A549 (cell line): ENCODE results near the gene PIGN. TPM values are rescaled to one million over a fixed set of nuclear protein-coding genes. Genes with fewer than 3 reads are reported as not detected.

Experiments
- ATAC-seq, 2 experiments: fragments of 200-7000 bp in 1 of 2; fragments of >200 bp in 1 of 2; cut with Nextera tagmentation in 1 of 2; cut with Tn5 transposase in 1 of 2; 3 replicates each; pipeline versions ENCODE4 v1.8.0 to v1.9.1; 2018 to 2020; ENCODE audit warnings: mild to moderate bottlenecking in 1 of 2, moderate library complexity in 1 of 2
- CTCF ChIA-PET: fragments of 300-600 bp; sonication (Branson Sonifier 250); formaldehyde crosslinking; extraction: SDS; loops from one replicate; lab custom pipeline; 2021; ENCODE audit warnings: antibody characterized with exemption, inconsistent platforms; lab: Yijun Ruan, JAX
- POLR2A ChIA-PET: fragments of 350-600 bp; formaldehyde crosslinking; extraction: SDS; loops from one replicate; lab custom pipeline; 2021; ENCODE audit warnings: antibody characterized with exemption, inconsistent platforms; lab: Yijun Ruan, JAX
- DNase-seq, 2 experiments: peaks; one replicate each; pipeline versions ENCODE4 v3.0.0 to v3.0.0-alpha.2; 2011 to 2016; ENCODE audit warnings: low read depth in 1 of 2, low spot score in 1 of 2
- FAIRE-seq: peaks from 2 replicates; lab custom pipeline; 2011; peaks lifted over from hg19 to GRCh38; lab: Jason Lieb, UNC
- H3K27ac ChIP-seq, 2 experiments: fragments of >200 bp; sonication (Bioruptor Twin); formaldehyde crosslinking; 3 replicates each; pipeline ENCODE4 v1.5.1; 2016 to 2017
- H3K4me1 ChIP-seq: fragments of >200 bp; sonication (Bioruptor Twin); formaldehyde crosslinking; 3 replicates; pipeline ENCODE4 v1.6.1; 2016
- H3K4me2 ChIP-seq: fragments of >200 bp; sonication (Bioruptor Twin); formaldehyde crosslinking; 3 replicates; pipeline ENCODE4 v1.6.1; 2016
- H3K4me3 ChIP-seq: fragments of >200 bp; sonication (Bioruptor Twin); formaldehyde crosslinking; 3 replicates; pipeline ENCODE4 v1.5.1; 2016
- H3K9me3 ChIP-seq: fragments of >200 bp; sonication (Bioruptor Twin); formaldehyde crosslinking; 3 replicates; pipeline ENCODE4 v1.6.1; 2016
- CBX2 ChIP-seq: fragments of 200-600 bp; sonication (generic); IDR thresholded peaks from 2 replicates; pipeline ENCODE4 v1.6.1; 2016; ENCODE audit warnings: low read depth, mild to moderate bottlenecking, borderline replicate concordance
- CEBPB ChIP-seq, 2 experiments: fragments of >200 bp in 1 of 2; sonication (Bioruptor Twin) in 1 of 2; formaldehyde crosslinking in 1 of 2; IDR thresholded peaks; 2 replicates each; pipeline ENCODE4 v1.6.1; 2012 to 2016
- CHD2 ChIP-seq: fragments of 150-350 bp; IDR thresholded peaks from 2 replicates; pipeline ENCODE4 v1.6.1; 2014; ENCODE audit warnings: low read length; ENCODE audit not compliant: partially characterized antibody
- CHD4 ChIP-seq: fragments of 200-600 bp; sonication (generic); IDR thresholded peaks from 2 replicates; pipeline ENCODE4 v1.6.1; 2016; ENCODE audit warnings: antibody characterized with exemption, mild to moderate bottlenecking, borderline replicate concordance
- FOSB ChIP-seq: fragments of 250-450 bp; sonication (Bioruptor Pico); IDR thresholded peaks from 2 replicates; pipeline ENCODE4 v1.5.0; 2020; ENCODE audit warnings: mild to moderate bottlenecking, moderate library complexity
- HDAC2 ChIP-seq: fragments of 200-600 bp; sonication (generic); IDR thresholded peaks from 2 replicates; pipeline ENCODE4 v1.6.1; 2016
- HOXA7 ChIP-seq: fragments of 250-450 bp; sonication (Bioruptor Pico); IDR thresholded peaks from 2 replicates; pipeline ENCODE4 v1.5.0; 2020; ENCODE audit warnings: mild to moderate bottlenecking, moderate library complexity
- HOXB13 ChIP-seq: fragments of 250-450 bp; sonication (Bioruptor Pico); IDR thresholded peaks from 2 replicates; pipeline ENCODE4 v1.5.0; 2020; ENCODE audit warnings: low read depth, mild to moderate bottlenecking, moderate library complexity
- HOXB5 ChIP-seq: fragments of 250-450 bp; sonication (Bioruptor Pico); IDR thresholded peaks from 2 replicates; pipeline ENCODE4 v1.5.0; 2020; ENCODE audit warnings: mild to moderate bottlenecking, moderate library complexity
- MYC ChIP-seq: IDR thresholded peaks from 2 replicates; pipeline ENCODE4 v1.6.1; 2012; ENCODE audit warnings: mild to moderate bottlenecking, inconsistent platforms, low read length, improper control_type of control experiment, borderline replicate concordance
- PHF8 ChIP-seq: fragments of 200-600 bp; sonication (generic); IDR thresholded peaks from 2 replicates; pipeline ENCODE4 v1.6.1; 2016; ENCODE audit warnings: low read depth, mild to moderate bottlenecking, antibody characterized with exemption, moderate library complexity, borderline replicate concordance
- POLR2AphosphoS2 ChIP-seq: conservative IDR thresholded peaks from 2 replicates; pipeline ENCODE4 v1.6.1; 2012; ENCODE audit warnings: low read length, improper control_type of control experiment, inconsistent platforms
- RCOR1 ChIP-seq: fragments of 150-350 bp; IDR thresholded peaks from 2 replicates; pipeline ENCODE4 v1.6.1; 2014; ENCODE audit warnings: antibody characterized with exemption, low read length, low read depth
- ZC3H11A ChIP-seq: fragments of 450-650 bp; IDR thresholded peaks from 2 replicates; pipeline ENCODE4 v1.6.1; 2014; ENCODE audit warnings: antibody characterized with exemption, mild to moderate bottlenecking
- ZFP36 ChIP-seq: fragments of 450-650 bp; IDR thresholded peaks from 2 replicates; pipeline ENCODE4 v1.6.1; 2014; ENCODE audit warnings: borderline replicate concordance; ENCODE audit not compliant: partially characterized antibody
- ZSCAN20 ChIP-seq: fragments of 250-450 bp; sonication (Bioruptor Pico); IDR thresholded peaks from 2 replicates; pipeline ENCODE4 v1.8.0; 2022; ENCODE audit warnings: mild to moderate bottlenecking, moderate library complexity
- WGBS: methylation state at CpG from one replicate; pipeline ENCODE4 v1.1.6; 2017; ENCODE audit errors: missing lambda C conversion rate; 5-methylcytosine and 5-hydroxymethylcytosine counted together
- polyA plus RNA-seq, 4 experiments: library from polyadenylated mRNA; depleted of rRNA in 3 of 4; stranded (reverse); fragments of >200 nt; fragmentation: RNase III in 1 of 4; extraction: RNeasy Plus Mini Kit Qiagen cat#74134 plus additional on column Dnase treatment in 1 of 4; gene quantifications; 2 replicates in 3 of 4; 3 replicates in 1 of 4; pipeline ENCODE4 v1.2.3, GENCODE V29; 2011 to 2017
- TF ChIP-seq, protein P1 (sequence below): fragments of >200 bp; sonication (Bioruptor Twin); formaldehyde crosslinking; IDR thresholded peaks from 2 replicates; pipeline ENCODE4 v1.6.1; 2016
- TF ChIP-seq, protein P2 (sequence below): fragments of >200 bp; sonication (Bioruptor Twin); formaldehyde crosslinking; IDR thresholded peaks from 3 replicates; pipeline ENCODE4 v1.5.1; 2016
- TF ChIP-seq, protein P3 (sequence below): IDR thresholded peaks from 2 replicates; pipeline ENCODE4 v1.6.1; 2012; ENCODE audit warnings: low read depth, borderline replicate concordance
- TF ChIP-seq, protein P4 (sequence below): fragments of 200-600 bp; sonication (generic); IDR thresholded peaks from 2 replicates; pipeline ENCODE4 v1.6.1; 2016; ENCODE audit warnings: antibody characterized with exemption, mild to moderate bottlenecking, moderate library complexity

PIGN gene
- polyA plus RNA-seq, 2 of the 4 experiments (the other 2 are of a cell fraction) = 12.9 to 37.0 TPM

DNA sequence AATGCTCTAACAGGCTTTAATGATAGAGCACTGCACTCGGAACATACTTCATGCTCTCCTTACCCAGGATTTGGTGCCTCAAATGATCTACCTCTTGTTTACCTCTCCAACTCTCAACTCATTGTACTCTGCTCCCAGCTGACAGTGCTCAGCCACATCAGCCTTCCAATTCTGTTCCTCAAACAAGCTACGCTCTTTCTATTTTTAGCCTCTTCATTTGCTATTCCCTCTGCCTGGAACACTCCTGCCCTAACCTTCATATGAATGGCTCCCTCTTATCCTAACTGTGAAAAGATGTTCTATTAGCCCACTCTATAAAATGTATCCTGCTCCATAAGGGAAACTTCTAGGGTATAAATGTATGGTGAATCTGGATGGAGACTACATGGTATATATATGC is 42.5 kb downstream of the PIGN start:
- CTCF ChIA-PET = interaction anchor here (0.7 to 1.2 kb wide), 2 partner anchors 13 to 1791 kb away, joined by 3 to 6 read pairs; no protein-coding TSS in a partner anchor
- H3K4me1 ChIP-seq = no peaks in the 10 kb centered on the region
- H3K27ac ChIP-seq = no peak overlapping the region
- H3K4me3 ChIP-seq = no peak overlapping the region
- H3K9me3 ChIP-seq = no peaks in the 10 kb centered on the region
- H3K4me2 ChIP-seq = no peak overlapping the region
- DNase-seq (no peak), ATAC-seq (no peak), FAIRE-seq (no peak)
- TF ChIP-seq CHD4 = no peak
- no peak for TF ChIP-seq FOSB (CRISPR knock-in tag)
- TF ChIP-seq, protein P1, sequence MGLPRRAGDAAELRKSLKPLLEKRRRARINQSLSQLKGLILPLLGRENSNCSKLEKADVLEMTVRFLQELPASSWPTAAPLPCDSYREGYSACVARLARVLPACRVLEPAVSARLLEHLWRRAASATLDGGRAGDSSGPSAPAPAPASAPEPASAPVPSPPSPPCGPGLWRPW = no peak
- no peak for TF ChIP-seq CBX2
- TF ChIP-seq POLR2AphosphoS2 = no peak
- TF ChIP-seq CHD2 = no peak
- TF ChIP-seq, protein P2, sequence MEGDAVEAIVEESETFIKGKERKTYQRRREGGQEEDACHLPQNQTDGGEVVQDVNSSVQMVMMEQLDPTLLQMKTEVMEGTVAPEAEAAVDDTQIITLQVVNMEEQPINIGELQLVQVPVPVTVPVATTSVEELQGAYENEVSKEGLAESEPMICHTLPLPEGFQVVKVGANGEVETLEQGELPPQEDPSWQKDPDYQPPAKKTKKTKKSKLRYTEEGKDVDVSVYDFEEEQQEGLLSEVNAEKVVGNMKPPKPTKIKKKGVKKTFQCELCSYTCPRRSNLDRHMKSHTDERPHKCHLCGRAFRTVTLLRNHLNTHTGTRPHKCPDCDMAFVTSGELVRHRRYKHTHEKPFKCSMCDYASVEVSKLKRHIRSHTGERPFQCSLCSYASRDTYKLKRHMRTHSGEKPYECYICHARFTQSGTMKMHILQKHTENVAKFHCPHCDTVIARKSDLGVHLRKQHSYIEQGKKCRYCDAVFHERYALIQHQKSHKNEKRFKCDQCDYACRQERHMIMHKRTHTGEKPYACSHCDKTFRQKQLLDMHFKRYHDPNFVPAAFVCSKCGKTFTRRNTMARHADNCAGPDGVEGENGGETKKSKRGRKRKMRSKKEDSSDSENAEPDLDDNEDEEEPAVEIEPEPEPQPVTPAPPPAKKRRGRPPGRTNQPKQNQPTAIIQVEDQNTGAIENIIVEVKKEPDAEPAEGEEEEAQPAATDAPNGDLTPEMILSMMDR = no peak
- 92% methylated on average over 2 of the region's 2 CpGs for WGBS
- POLR2A ChIA-PET = no interaction called here

DNA sequence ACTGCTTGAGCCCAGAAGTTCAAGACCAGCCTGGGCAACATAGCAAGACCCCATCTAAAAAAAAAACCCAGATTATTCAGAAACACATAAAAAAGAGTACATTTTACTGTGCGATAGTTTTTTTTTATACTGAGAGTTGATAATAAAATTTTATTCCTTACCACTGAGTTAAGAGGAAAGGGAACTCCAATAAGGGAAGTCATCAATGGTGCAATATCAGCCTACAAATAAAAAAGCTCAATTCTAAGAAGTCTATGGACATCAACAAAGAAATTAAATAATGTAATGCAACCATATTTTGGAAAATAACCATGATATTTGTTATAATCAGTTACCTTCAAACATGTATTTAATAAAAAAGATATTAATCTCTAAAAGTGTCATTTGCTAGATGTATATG is 46.6 kb downstream of the PIGN start:
- ChIA-PET CTCF (interaction anchor here (1.4 kb wide), 1 partner anchor 588 kb away, joined by 3 read pairs; no protein-coding TSS in a partner anchor), POLR2A (no interaction called here)
- DNase-seq (no peak), ATAC-seq (no peak), FAIRE-seq (no peak)
- TF ChIP-seq ZSCAN20 (CRISPR knock-in tag) (no peak), HOXA7 (CRISPR knock-in tag) (no peak), HOXB5 (CRISPR knock-in tag) (no peak), ZFP36 (no peak), CEBPB (IDR thresholded peaks at IDR 0.05) (no peak), MYC (no peak), HOXB13 (CRISPR knock-in tag) (no peak)
- TF ChIP-seq, protein P3, sequence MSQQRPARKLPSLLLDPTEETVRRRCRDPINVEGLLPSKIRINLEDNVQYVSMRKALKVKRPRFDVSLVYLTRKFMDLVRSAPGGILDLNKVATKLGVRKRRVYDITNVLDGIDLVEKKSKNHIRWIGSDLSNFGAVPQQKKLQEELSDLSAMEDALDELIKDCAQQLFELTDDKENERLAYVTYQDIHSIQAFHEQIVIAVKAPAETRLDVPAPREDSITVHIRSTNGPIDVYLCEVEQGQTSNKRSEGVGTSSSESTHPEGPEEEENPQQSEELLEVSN = no peak
- H3K27ac ChIP-seq = no peak overlapping the region
- WGBS = 94% methylated on average over 1 of the region's 1 CpG
- no peaks in the 10 kb centered on the region for H3K4me1 ChIP-seq
- H3K4me3 ChIP-seq = no peak overlapping the region
- H3K9me3 ChIP-seq = no peaks in the 10 kb centered on the region
- no peak overlapping the region for H3K4me2 ChIP-seq

DNA sequence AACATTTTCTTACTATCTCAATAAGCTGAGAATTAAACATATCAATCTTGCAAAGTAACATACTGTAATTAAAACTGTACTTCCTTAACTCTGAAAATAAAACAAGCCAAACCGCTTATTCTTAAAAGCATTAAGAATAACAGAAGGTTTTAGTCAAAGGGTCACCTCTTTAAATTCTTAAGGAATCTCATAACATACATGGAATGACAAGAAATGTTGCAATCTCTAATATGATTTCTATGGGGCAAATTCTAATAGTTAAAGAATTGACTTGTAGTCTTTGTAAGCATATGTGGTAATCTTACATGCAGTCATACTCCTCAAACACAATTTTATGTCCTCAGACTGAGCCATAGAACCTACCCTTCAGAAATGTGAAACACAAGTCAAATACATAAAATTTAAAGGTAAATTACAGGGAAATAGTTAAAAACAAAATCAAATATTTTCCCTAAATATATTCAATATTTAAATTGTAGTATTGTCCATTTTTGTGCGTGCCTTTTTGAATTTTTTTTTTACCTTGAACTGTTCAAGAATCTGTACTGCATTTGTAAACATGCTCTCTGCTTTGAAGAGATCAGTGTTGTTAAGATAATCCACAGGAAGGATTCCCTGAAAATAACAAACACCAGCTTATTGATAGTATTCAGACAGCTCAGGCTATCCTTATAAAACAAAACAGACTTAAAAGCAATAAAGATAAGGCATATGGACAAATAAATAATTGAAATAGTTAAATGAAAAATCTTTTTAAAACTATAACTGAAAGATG is 48.2 kb downstream of the PIGN start:
- Histone ChIP-seq H3K4me3 (no peak overlapping the region), H3K9me3 (no peaks in the 10 kb centered on the region), H3K4me2 (no peak overlapping the region), H3K27ac (no peak overlapping the region), H3K4me1 (no peaks in the 10 kb centered on the region)
- no peak for FAIRE-seq
- CTCF ChIA-PET = interaction anchor here (1.4 kb wide), 1 partner anchor 587 kb away, joined by 3 read pairs; no protein-coding TSS in a partner anchor
- WGBS = 67% methylated on average over 2 of the region's 2 CpGs
- DNase-seq = no peak
- no peak for ATAC-seq
- POLR2A ChIA-PET = no interaction called here
- no peak for TF ChIP-seq PHF8
- no peak for TF ChIP-seq RCOR1
- TF ChIP-seq HOXB5 (CRISPR knock-in tag) = no peak
- TF ChIP-seq ZC3H11A = no peak
- TF ChIP-seq, protein P4, sequence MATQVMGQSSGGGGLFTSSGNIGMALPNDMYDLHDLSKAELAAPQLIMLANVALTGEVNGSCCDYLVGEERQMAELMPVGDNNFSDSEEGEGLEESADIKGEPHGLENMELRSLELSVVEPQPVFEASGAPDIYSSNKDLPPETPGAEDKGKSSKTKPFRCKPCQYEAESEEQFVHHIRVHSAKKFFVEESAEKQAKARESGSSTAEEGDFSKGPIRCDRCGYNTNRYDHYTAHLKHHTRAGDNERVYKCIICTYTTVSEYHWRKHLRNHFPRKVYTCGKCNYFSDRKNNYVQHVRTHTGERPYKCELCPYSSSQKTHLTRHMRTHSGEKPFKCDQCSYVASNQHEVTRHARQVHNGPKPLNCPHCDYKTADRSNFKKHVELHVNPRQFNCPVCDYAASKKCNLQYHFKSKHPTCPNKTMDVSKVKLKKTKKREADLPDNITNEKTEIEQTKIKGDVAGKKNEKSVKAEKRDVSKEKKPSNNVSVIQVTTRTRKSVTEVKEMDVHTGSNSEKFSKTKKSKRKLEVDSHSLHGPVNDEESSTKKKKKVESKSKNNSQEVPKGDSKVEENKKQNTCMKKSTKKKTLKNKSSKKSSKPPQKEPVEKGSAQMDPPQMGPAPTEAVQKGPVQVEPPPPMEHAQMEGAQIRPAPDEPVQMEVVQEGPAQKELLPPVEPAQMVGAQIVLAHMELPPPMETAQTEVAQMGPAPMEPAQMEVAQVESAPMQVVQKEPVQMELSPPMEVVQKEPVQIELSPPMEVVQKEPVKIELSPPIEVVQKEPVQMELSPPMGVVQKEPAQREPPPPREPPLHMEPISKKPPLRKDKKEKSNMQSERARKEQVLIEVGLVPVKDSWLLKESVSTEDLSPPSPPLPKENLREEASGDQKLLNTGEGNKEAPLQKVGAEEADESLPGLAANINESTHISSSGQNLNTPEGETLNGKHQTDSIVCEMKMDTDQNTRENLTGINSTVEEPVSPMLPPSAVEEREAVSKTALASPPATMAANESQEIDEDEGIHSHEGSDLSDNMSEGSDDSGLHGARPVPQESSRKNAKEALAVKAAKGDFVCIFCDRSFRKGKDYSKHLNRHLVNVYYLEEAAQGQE = no peak
- TF ChIP-seq CBX2 = no peak
- TF ChIP-seq CEBPB (IDR thresholded peaks at IDR 0.05) = no peak
- no peak for TF ChIP-seq HDAC2
